ENCODE data around the gene TARS2.

The TARS2 gene

GRCh38 chr1:150514913-150515327 lies 27.7 kb downstream of the TARS2 start:
- DNase-seq (ENCODE audit: extremely low read depth, low read depth) = no peak
- no peak for TF ChIP-seq CTCF (IDR thresholded peaks at IDR 0.05; ENCODE audit: low read depth, low read length)

GRCh38 chr1:150515328-150516049 lies 28.3 kb downstream of the TARS2 start, which contains the start of gene FALEC:
Gene FALEC, plus strand, starts transcription at chr1:150515752.
- DNase-seq (ENCODE audit: extremely low read depth, low read depth) = peak; percentile 90
- no peak for TF ChIP-seq CTCF (IDR thresholded peaks at IDR 0.05; ENCODE audit: low read depth, low read length)

GRCh38 chr1:150516050-150516591 lies 28.9 kb downstream of the TARS2 start:
- DNase-seq (ENCODE audit: extremely low read depth, low read depth) = no peak
- TF ChIP-seq CTCF (IDR thresholded peaks at IDR 0.05; ENCODE audit: low read depth, low read length) = no peak

GRCh38 chr1:150516616-150517015 lies 29.4 kb downstream of the TARS2 start:
- no peak for DNase-seq (ENCODE audit: extremely low read depth, low read depth)
- TF ChIP-seq CTCF (IDR thresholded peaks at IDR 0.05; ENCODE audit: low read depth, low read length) = no peak

- no peak for TF ChIP-seq CTCF (IDR thresholded peaks at IDR 0.05; ENCODE audit: low read depth, low read length)
- no peak for DNase-seq (ENCODE audit: extremely low read depth, low read depth)
Observed at GRCh38 chr1:150521196-150521968, 34.2 kb downstream of the TARS2 start.

- DNase-seq (ENCODE audit: extremely low read depth, low read depth) = no peak
- TF ChIP-seq CTCF (IDR thresholded peaks at IDR 0.05; ENCODE audit: low read depth, low read length) = no peak
Observed at GRCh38 chr1:150525348-150525747, 38.1 kb downstream of the TARS2 start.

- DNase-seq (ENCODE audit: extremely low read depth, low read depth) = no peak
- TF ChIP-seq CTCF (IDR thresholded peaks at IDR 0.05; ENCODE audit: low read depth, low read length) = no peak
Observed at GRCh38 chr1:150528196-150528595, 41.0 kb downstream of the TARS2 start.
